Mesenteric fat pad (tissue), 1 donor: ENCODE data around the gene TOPBP1. TPM values are rescaled to one million over a fixed set of nuclear protein-coding genes. Genes with fewer than 3 reads are reported as not detected.

Source experiments
- DNase-seq: peaks from one replicate; pipeline ENCODE4 v3.0.0-alpha.2; 2020; ENCODE audit warnings: low spot score
- total RNA-seq: library from RNA; stranded (reverse); fragmentation: NEBNext Ultra II Directional; extraction: Animal tissue kit (Norgen Biotek cat#: 25700); gene quantifications from one replicate; pipeline ENCODE4 v1.2.1, GENCODE V29; 2021
- donor health status: DM: yes; HTN: yes; CAD: no.

The TOPBP1 gene
- total RNA-seq, 1 donor from 2014 or later: 16.2 TPM

GRCh38 chr3:133608388-133608787 lies 53.4 kb downstream of the TOPBP1 start:
- no peak for DNase-seq

- no peak for DNase-seq
Observed at GRCh38 chr3:133607816-133608215, 53.9 kb downstream of the TOPBP1 start.

- DNase-seq: no peak
Observed at GRCh38 chr3:133606902-133607301, 54.8 kb downstream of the TOPBP1 start.

- no peak for DNase-seq
Observed at GRCh38 chr3:133606342-133606741, 55.4 kb downstream of the TOPBP1 start.

GRCh38 chr3:133600572-133601081 lies 61.1 kb downstream of the TOPBP1 start:
- DNase-seq: no peak

- no peak for DNase-seq
Observed at GRCh38 chr3:133599280-133599679, 62.5 kb downstream of the TOPBP1 start.

GRCh38 chr3:133598405-133598804 lies 63.3 kb downstream of the TOPBP1 start:
- no peak for DNase-seq

- DNase-seq: no peak
Observed at GRCh38 chr3:133595341-133595740, 66.4 kb downstream of the TOPBP1 start.

GRCh38 chr3:133593243-133593642 lies 68.5 kb downstream of the TOPBP1 start:
- DNase-seq: no peak

GRCh38 chr3:133592843-133593242 lies 68.9 kb downstream of the TOPBP1 start:
- DNase-seq: no peak

GRCh38 chr3:133591271-133591742 lies 70.4 kb downstream of the TOPBP1 start:
- DNase-seq: no peak

GRCh38 chr3:133589503-133589902 lies 72.2 kb downstream of the TOPBP1 start:
- no peak for DNase-seq

GRCh38 chr3:133588784-133589465 lies 72.8 kb downstream of the TOPBP1 start:
- no peak for DNase-seq

GRCh38 chr3:133588035-133588434 lies 73.7 kb downstream of the TOPBP1 start:
- no peak for DNase-seq

GRCh38 chr3:133583396-133583795 lies 78.3 kb downstream of the TOPBP1 start:
- DNase-seq: no peak

GRCh38 chr3:133578548-133579191 lies 83.1 kb downstream of the TOPBP1 start:
- DNase-seq: no peak

GRCh38 chr3:133576169-133576568 lies 85.6 kb downstream of the TOPBP1 start:
- DNase-seq: no peak

- DNase-seq: no peak
Observed at GRCh38 chr3:133575086-133575485, 86.7 kb downstream of the TOPBP1 start.

- DNase-seq: peak; percentile 94
Observed at GRCh38 chr3:133574260-133574881, 87.4 kb downstream of the TOPBP1 start.

- peak; percentile 91 for DNase-seq
Observed at GRCh38 chr3:133573629-133574194, 88.0 kb downstream of the TOPBP1 start, which contains the start of gene CDV3. Gene CDV3 (plus strand): TSS chr3:133573686. CDS start chr3:133574045, 359 bp downstream.

- DNase-seq: peak; percentile 100
Observed at GRCh38 chr3:133573054-133573628, 88.6 kb downstream of the TOPBP1 start.
